DOHH2 (cell line): ENCODE measurements around the gene CDKL2.
A peak's percentile ranks its signal among the peaks of the same experiment; 100 is the strongest.

Experiments
- H3F3A ChIP-seq: fragments of 200-600 bp; sonication (generic), shearing (Covaris generic); 2 replicates; pipeline ENCODE4 v1.6.0; 2016; ENCODE audit warnings: antibody characterized with exemption, mild to moderate bottlenecking; ENCODE audit not compliant: control insufficient read depth, insufficient read depth
- H3K27ac ChIP-seq: fragments of 200-600 bp; sonication (generic); 2 replicates; pipeline ENCODE4 v1.5.1; 2014; ENCODE audit warnings: low read depth, mild to moderate bottlenecking, low read length, moderate library complexity
- H3K27me3 ChIP-seq: fragments of 200-600 bp; sonication (generic); 2 replicates; pipeline ENCODE4 v1.6.1; 2014; ENCODE audit warnings: mild to moderate bottlenecking, low read length, mixed read lengths; ENCODE audit not compliant: control insufficient read depth
- H3K36me3 ChIP-seq: fragments of 200-600 bp; sonication (generic); 2 replicates; pipeline ENCODE4 v1.6.1; 2014; ENCODE audit warnings: mild to moderate bottlenecking, low read length, moderate library complexity, mixed read lengths; ENCODE audit not compliant: control insufficient read depth
- H3K4me1 ChIP-seq: fragments of 200-600 bp; sonication (generic); 2 replicates; pipeline ENCODE4 v1.6.1; 2014; ENCODE audit warnings: mild to moderate bottlenecking, low read length, mixed read lengths; ENCODE audit not compliant: control insufficient read depth
- H3K4me2 ChIP-seq: fragments of 200-600 bp; sonication (generic); 2 replicates; pipeline ENCODE4 v1.6.0; 2014; ENCODE audit warnings: mild to moderate bottlenecking, low read length, moderate library complexity
- H3K4me3 ChIP-seq: fragments of 200-600 bp; sonication (generic); 2 replicates; pipeline ENCODE4 v1.5.1; 2014; ENCODE audit warnings: mild to moderate bottlenecking, low read length, mixed read lengths
- H3K79me2 ChIP-seq: fragments of 200-600 bp; sonication (generic); 2 replicates; pipeline ENCODE4 v1.6.1; 2014; ENCODE audit warnings: mild to moderate bottlenecking, low read length, mixed read lengths; ENCODE audit not compliant: control insufficient read depth
- H3K9me2 ChIP-seq: fragments of 200-600 bp; sonication (generic); replicated peaks from 2 replicates; pipeline ENCODE4 v1.6.1; 2014; ENCODE audit warnings: mild to moderate bottlenecking, low read length, mixed read lengths; ENCODE audit not compliant: control insufficient read depth
- H3K9me3 ChIP-seq: fragments of 200-600 bp; sonication (generic); 2 replicates; pipeline ENCODE4 v1.6.1; 2014; ENCODE audit warnings: antibody characterized with exemption, low read length, mixed read lengths; ENCODE audit not compliant: control insufficient read depth, insufficient read depth
- H4K20me1 ChIP-seq: fragments of 200-600 bp; sonication (generic); 2 replicates; pipeline ENCODE4 v1.6.0; 2014; ENCODE audit warnings: low read depth, mild to moderate bottlenecking, antibody characterized with exemption, low read length, moderate library complexity; ENCODE audit not compliant: control insufficient read depth, insufficient read depth
- EZH2phosphoT487 ChIP-seq: fragments of 200-600 bp; sonication (generic); IDR thresholded peaks from 2 replicates; pipeline ENCODE4 v1.6.1; 2017; ENCODE audit warnings: borderline replicate concordance, mild to moderate bottlenecking, antibody characterized with exemption, low read length, moderate library complexity, mixed read lengths
- TF ChIP-seq, protein P1 (sequence below): fragments of 200-600 bp; sonication (generic); IDR thresholded peaks from one replicate; pipeline ENCODE4 v1.5.1; 2014; ENCODE audit warnings: antibody characterized with exemption, mild to moderate bottlenecking, low read depth, low read length; ENCODE audit not compliant: poor library complexity, severe bottlenecking

Gene CDKL2

DNA sequence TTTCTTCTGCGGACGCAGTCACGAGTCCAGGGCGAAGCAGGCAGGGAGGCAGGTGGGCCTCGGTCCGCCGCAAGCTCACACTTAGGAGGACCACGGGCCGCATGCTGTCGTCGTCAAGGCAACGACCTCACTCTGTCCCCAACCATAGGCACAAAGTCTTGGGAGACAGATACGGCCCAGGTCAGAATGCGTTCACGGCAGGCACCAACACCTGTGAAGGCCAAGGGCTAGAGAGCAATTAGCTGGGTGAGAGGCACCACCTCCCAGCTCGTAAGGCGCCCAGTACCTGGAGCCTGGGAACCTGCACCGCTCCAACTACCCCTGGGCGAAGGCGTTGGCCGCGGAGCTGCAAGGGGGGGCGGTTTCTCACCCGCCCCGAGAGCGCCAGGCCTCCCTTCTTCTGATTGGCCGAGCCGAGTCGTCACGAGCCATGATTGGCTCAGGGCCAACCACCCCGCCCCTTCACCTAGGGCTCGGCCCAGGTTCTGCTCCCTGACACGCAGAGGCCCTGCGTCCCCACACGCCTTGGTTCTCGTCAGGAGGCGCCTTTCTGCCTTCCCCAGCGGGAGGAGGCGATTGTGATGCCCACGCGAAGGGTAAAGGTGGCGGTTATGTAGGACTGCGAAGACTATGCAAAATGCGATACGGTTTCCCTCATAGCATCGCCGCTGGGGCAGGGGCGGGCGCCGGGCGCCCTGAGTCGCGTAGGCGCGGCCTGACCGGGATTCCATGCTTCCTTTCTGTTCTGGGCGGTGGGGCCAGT is at the start of gene CDKL2:
TSS of gene CDKL2 (minus strand) at position 355 of the 763 bp plus-strand sequence. CDS start 4,540 bp downstream, outside the sequence.
- Histone ChIP-seq H3K27ac (no peak within 1 kb of the TSS), H3K9me2 (no peaks in the 10 kb centered on the region), H3K4me2 (peak within 1 kb of the TSS; percentile 45), H3K4me1 (peaks cover 4% of the 10 kb centered on the region), H3K36me3 (no peaks in the 10 kb centered on the region), H3K9me3 (no peaks in the 10 kb centered on the region), H4K20me1 (no peaks in the 10 kb centered on the region), H3K79me2 (no peaks in the 10 kb centered on the region), H3K4me3 (peak within 1 kb of the TSS; percentile 62), H3K27me3 (no peaks in the 10 kb centered on the region), H3F3A (no peaks in the 10 kb centered on the region)
- TF ChIP-seq, protein P1, sequence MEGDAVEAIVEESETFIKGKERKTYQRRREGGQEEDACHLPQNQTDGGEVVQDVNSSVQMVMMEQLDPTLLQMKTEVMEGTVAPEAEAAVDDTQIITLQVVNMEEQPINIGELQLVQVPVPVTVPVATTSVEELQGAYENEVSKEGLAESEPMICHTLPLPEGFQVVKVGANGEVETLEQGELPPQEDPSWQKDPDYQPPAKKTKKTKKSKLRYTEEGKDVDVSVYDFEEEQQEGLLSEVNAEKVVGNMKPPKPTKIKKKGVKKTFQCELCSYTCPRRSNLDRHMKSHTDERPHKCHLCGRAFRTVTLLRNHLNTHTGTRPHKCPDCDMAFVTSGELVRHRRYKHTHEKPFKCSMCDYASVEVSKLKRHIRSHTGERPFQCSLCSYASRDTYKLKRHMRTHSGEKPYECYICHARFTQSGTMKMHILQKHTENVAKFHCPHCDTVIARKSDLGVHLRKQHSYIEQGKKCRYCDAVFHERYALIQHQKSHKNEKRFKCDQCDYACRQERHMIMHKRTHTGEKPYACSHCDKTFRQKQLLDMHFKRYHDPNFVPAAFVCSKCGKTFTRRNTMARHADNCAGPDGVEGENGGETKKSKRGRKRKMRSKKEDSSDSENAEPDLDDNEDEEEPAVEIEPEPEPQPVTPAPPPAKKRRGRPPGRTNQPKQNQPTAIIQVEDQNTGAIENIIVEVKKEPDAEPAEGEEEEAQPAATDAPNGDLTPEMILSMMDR = no peak
- TF ChIP-seq EZH2phosphoT487 = no peak

DNA sequence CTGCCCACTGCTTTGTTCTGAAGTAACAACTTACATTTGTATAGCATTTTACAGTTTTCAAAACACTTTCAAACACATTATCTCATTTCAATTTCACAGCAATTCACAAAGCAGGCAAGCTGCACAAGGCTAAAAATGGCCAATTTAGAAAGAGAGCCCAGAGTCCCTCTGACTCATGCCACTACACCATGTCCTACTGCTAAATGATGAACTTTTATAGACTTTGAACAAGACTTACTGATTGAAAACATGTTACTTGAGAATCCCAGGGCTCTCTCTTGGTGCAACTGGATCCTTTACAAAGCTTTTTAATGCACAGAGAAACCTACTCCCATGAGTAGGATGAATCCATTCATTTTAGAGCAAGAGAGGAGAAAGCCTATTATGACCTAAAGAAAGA is 48.6 kb upstream of the CDKL2 start:
- TF ChIP-seq, protein P1 = no peak
- no peak for TF ChIP-seq EZH2phosphoT487
- Histone ChIP-seq H3K9me2 (no peaks in the 10 kb centered on the region), H3K27me3 (no peaks in the 10 kb centered on the region), H3K9me3 (no peaks in the 10 kb centered on the region), H3K27ac (no peak overlapping the region), H3K4me3 (no peak overlapping the region), H3F3A (0 out of 2 replicates have a peak, but pooled peaks cover 3% of the 10 kb centered on the region), H3K79me2 (no peaks in the 10 kb centered on the region), H3K4me1 (peaks cover 5% of the 10 kb centered on the region), H4K20me1 (no peaks in the 10 kb centered on the region), H3K4me2 (no peak overlapping the region), H3K36me3 (no peaks in the 10 kb centered on the region)

DNA sequence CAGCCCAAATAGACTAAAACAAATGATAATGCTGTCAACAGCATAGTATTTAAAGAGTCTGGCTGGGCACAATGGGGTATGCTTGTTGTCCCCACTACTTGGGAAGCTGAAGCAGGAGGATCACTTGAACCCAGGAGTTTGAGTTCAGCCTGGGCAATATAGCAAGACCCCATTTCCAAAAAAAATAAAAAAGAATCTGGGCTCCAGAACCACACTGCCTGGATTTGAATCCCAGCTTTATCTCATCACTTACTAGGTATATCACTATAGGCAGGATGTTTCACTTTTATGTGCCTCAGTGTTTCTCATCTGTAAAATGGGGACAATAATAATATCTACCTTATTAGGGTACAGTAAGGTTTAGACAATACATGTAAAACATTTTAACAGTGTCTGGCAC is 48.1 kb upstream of the CDKL2 start:
- Histone ChIP-seq H3K4me1 (peaks cover 8% of the 10 kb centered on the region), H3K9me2 (no peaks in the 10 kb centered on the region), H3K36me3 (no peaks in the 10 kb centered on the region), H3K27ac (no peak overlapping the region), H3F3A (0 out of 2 replicates have a peak, but pooled peaks cover 3% of the 10 kb centered on the region), H3K4me3 (no peak overlapping the region), H4K20me1 (no peaks in the 10 kb centered on the region), H3K79me2 (no peaks in the 10 kb centered on the region), H3K9me3 (no peaks in the 10 kb centered on the region), H3K27me3 (no peaks in the 10 kb centered on the region), H3K4me2 (no peak overlapping the region)
- no peak for TF ChIP-seq EZH2phosphoT487
- TF ChIP-seq, protein P1 = no peak
